ENCODE measurements around the gene RAB9B.

RAB9B gene

GRCh38 chrX:103800318-103800717 lies 31.7 kb downstream of the RAB9B start:
- TF ChIP-seq CTCF (IDR thresholded peaks at IDR 0.05; ENCODE audit: insufficient read depth, low read length, missing control alignments) = no peak
- DNase-seq (ENCODE audit: low read depth, low spot score) = no peak
- ChIA-PET CTCF (no interaction called here), POLR2A (no interaction called here)
- no peak overlapping the region for H3K4me3 ChIP-seq (ENCODE audit: low read depth, low read length)

- CTCF ChIA-PET = interaction anchor here (1.0 kb wide), 1 partner anchor 87 kb away, joined by 3 read pairs; the partner anchor contains the start of gene TMEM31
- TF ChIP-seq CTCF (IDR thresholded peaks at IDR 0.05; ENCODE audit: insufficient read depth, low read length, missing control alignments) = no peak
- no peak for DNase-seq (ENCODE audit: low read depth, low spot score)
- no peak overlapping the region for H3K4me3 ChIP-seq (ENCODE audit: low read depth, low read length)
- POLR2A ChIA-PET = no interaction called here
Measured at GRCh38 chrX:103797691-103798090, 34.4 kb downstream of the RAB9B start.

GRCh38 chrX:103794119-103794518 lies 37.9 kb downstream of the RAB9B start:
- H3K4me3 ChIP-seq (ENCODE audit: low read depth, low read length) = no peak overlapping the region
- ChIA-PET CTCF (interaction anchor here (1.3 to 1.4 kb wide), 2 partner anchors 11 to 23 kb away, joined by 3 to 4 read pairs; no protein-coding TSS in a partner anchor), POLR2A (interaction anchor here (0.5 kb wide), 1 partner anchor 110 kb away, joined by 4 read pairs; no protein-coding TSS in a partner anchor)
- DNase-seq (ENCODE audit: low read depth, low spot score) = no peak
- TF ChIP-seq CTCF (IDR thresholded peaks at IDR 0.05; ENCODE audit: insufficient read depth, low read length, missing control alignments) = no peak

GRCh38 chrX:103793545-103793940 lies 38.5 kb downstream of the RAB9B start:
- POLR2A ChIA-PET = interaction anchor here (0.5 kb wide), 1 partner anchor 110 kb away, joined by 4 read pairs; no protein-coding TSS in a partner anchor
- no peak for DNase-seq (ENCODE audit: low read depth, low spot score)
- H3K4me3 ChIP-seq (ENCODE audit: low read depth, low read length) = peak overlapping the region; percentile 32
- TF ChIP-seq CTCF (IDR thresholded peaks at IDR 0.05; ENCODE audit: insufficient read depth, low read length, missing control alignments) = no peak
- CTCF ChIA-PET = interaction anchor here (0.5 to 1.4 kb wide), 5 partner anchors 10 to 305 kb away, joined by 3 to 4 read pairs (median 3); no protein-coding TSS in a partner anchor

- no peak for TF ChIP-seq CTCF (IDR thresholded peaks at IDR 0.05; ENCODE audit: insufficient read depth, low read length, missing control alignments)
- H3K4me3 ChIP-seq (ENCODE audit: low read depth, low read length) = peak overlapping the region; percentile 32
- peak; percentile 7 for DNase-seq (ENCODE audit: low read depth, low spot score)
- ChIA-PET CTCF (interaction anchor here (0.5 to 1.4 kb wide), 5 partner anchors 10 to 305 kb away, joined by 3 to 4 read pairs (median 3); no protein-coding TSS in a partner anchor), POLR2A (no interaction called here)
Measured at GRCh38 chrX:103792916-103793544, 39.0 kb downstream of the RAB9B start.

GRCh38 chrX:103791826-103792485 lies 40.1 kb downstream of the RAB9B start:
- DNase-seq (ENCODE audit: low read depth, low spot score) = no peak
- no peak for TF ChIP-seq CTCF (IDR thresholded peaks at IDR 0.05; ENCODE audit: insufficient read depth, low read length, missing control alignments)
- CTCF ChIA-PET = no interaction called here
- no peak overlapping the region for H3K4me3 ChIP-seq (ENCODE audit: low read depth, low read length)
- POLR2A ChIA-PET = no interaction called here
